AG04449 (cell line): ENCODE results near the gene SOCS1.

Source experiments
- CTCF ChIA-PET: fragments of 350-600 bp; formaldehyde crosslinking; extraction: SDS; loops from one replicate; lab custom pipeline; 2021; ENCODE audit warnings: antibody characterized with exemption; lab: Yijun Ruan, JAX
- POLR2A ChIA-PET: fragments of 400-600, 350-600 bp; formaldehyde crosslinking; extraction: SDS; loops from one replicate; lab custom pipeline; 2020; ENCODE audit warnings: antibody characterized with exemption, inconsistent platforms; lab: Yijun Ruan, JAX
- DNase-seq: peaks from one replicate; pipeline ENCODE4 v3.0.0-alpha.2; 2010; ENCODE audit warnings: low read depth, low spot score
- H3K4me3 ChIP-seq: 2 replicates; pipeline ENCODE4 v1.5.1; 2011; ENCODE audit warnings: low read depth, mild to moderate bottlenecking, control low read depth, low read length
- TF ChIP-seq, protein P1 (sequence below): IDR thresholded peaks from one replicate; pipeline ENCODE4 v1.5.1; 2011; ENCODE audit warnings: mild to moderate bottlenecking, moderate library complexity, low read length, control low read depth, inconsistent platforms; ENCODE audit not compliant: insufficient read depth; ENCODE audit errors: missing control alignments

The SOCS1 gene

DNA sequence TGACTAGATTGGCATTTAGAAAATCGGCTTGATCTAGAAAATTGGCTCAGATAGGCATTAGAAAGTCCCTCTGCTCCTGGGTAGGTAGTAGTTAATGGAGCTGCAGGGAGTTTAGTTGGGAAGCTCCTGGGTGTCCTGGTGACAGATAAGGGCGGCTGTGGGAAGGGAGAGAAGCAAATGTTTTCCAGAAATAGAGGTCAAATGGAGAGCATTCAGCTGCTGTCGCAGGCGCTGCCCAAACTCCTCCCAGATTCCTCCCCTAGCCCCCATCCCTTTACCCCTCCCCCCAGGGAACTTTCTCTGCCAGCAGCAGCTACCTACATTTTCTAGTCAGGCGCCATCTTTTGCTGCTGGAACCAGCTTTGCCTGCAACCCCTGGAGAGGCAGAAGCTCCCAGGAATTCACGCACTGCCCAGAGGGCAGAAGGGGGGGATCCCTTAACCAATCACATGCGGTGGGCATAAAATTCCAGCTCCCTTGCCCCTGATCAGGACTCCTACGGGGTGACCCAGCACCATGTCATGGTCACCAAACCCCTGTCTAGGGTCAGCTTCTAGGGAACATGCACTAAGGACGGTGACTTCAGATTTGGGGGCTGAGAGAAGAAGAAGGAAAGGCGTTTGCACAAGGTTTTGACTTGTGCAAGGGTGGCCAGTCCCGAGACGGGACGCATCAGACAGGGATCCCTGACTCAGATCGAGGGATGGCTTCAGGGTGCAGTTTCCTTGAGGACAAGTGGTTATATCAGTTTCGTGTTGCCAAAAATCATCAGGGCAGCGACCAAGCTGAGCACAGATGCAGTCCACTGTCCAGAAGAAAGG, 43.8 kb downstream of the SOCS1 start:
- H3K4me3 ChIP-seq: no peak overlapping the region
- POLR2A ChIA-PET: no interaction called here
- TF ChIP-seq, protein P1, sequence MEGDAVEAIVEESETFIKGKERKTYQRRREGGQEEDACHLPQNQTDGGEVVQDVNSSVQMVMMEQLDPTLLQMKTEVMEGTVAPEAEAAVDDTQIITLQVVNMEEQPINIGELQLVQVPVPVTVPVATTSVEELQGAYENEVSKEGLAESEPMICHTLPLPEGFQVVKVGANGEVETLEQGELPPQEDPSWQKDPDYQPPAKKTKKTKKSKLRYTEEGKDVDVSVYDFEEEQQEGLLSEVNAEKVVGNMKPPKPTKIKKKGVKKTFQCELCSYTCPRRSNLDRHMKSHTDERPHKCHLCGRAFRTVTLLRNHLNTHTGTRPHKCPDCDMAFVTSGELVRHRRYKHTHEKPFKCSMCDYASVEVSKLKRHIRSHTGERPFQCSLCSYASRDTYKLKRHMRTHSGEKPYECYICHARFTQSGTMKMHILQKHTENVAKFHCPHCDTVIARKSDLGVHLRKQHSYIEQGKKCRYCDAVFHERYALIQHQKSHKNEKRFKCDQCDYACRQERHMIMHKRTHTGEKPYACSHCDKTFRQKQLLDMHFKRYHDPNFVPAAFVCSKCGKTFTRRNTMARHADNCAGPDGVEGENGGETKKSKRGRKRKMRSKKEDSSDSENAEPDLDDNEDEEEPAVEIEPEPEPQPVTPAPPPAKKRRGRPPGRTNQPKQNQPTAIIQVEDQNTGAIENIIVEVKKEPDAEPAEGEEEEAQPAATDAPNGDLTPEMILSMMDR: no peak
- CTCF ChIA-PET: interaction anchor here (0.7 to 1.5 kb wide), 3 partner anchors 12 to 80 kb away, joined by 3 to 4 read pairs (median 3); no protein-coding TSS in a partner anchor
- no peak for DNase-seq

DNA sequence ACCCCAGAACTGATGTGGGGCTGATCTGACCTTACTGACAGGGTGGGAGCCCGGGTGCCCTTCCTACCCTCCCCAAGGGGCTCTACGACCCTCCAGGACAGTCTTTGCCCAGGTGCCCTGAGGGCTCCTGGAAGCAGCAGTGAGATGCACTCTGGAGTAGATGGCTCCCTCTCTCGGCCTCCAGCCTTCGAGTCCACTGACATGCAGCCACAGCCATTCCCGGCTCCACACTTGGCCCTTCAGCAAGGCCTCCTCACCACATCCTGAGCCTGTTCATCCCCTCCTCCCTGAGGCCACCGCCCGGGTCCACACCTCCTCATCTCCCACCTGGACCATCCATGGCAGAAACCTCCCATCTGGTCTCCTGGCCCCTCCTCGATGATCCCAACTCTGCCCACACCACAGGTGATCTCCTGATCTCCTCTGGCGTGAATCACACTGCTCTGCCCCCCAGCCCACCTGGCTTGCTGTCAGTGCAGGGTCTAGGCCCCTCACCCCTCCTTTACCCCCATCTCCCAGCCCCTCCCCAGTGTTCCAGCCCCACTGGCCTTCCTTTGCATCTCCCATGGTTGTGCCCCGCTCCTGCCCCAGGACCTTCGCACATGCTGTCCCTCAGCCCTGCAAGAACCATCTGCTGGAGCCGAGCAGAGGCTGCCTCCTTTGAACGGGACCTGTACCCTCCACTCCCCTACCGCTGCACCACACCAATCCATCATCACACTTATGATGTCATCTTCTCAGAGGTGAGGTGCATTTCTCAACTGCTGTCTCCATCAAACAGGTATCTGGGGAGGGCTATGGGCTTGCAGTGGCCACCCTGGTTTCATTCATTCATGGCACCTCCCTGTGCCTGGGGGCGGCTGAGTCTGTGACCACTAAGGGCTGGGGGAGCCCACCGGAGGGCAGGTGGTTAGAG, 44.7 kb downstream of the SOCS1 start:
- ChIA-PET POLR2A (no interaction called here), CTCF (interaction anchor here (0.7 to 1.5 kb wide), 5 partner anchors 11 to 247 kb away, joined by 3 to 4 read pairs (median 3); no protein-coding TSS in a partner anchor)
- TF ChIP-seq, protein P1: no peak
- no peak for DNase-seq
- H3K4me3 ChIP-seq: no peak overlapping the region

DNA sequence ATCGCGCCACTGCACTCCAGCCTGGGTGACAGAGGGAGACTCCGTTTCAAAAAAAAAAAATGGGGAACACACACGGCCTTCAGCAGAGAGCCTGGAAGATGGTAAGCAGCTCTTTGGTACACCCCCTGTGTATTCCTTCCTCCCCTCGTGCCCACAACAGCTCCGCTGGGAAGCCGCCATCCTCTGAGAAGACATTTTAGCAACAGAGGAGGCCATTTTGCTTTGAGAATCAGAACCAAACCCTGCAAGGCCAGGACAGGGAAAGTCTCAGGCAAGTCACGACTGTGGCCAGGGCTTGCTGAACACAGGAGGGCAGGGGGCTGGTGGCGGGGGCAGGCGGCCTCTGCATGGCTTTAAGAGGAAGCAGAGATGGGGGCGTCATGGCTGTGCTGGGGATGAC, 45.7 kb downstream of the SOCS1 start:
- TF ChIP-seq, protein P1: no peak
- CTCF ChIA-PET: interaction anchor here (1.1 to 1.5 kb wide), 2 partner anchors 146 to 246 kb away, joined by 3 read pairs; no protein-coding TSS in a partner anchor
- POLR2A ChIA-PET: no interaction called here
- H3K4me3 ChIP-seq: no peak overlapping the region
- DNase-seq: no peak

DNA sequence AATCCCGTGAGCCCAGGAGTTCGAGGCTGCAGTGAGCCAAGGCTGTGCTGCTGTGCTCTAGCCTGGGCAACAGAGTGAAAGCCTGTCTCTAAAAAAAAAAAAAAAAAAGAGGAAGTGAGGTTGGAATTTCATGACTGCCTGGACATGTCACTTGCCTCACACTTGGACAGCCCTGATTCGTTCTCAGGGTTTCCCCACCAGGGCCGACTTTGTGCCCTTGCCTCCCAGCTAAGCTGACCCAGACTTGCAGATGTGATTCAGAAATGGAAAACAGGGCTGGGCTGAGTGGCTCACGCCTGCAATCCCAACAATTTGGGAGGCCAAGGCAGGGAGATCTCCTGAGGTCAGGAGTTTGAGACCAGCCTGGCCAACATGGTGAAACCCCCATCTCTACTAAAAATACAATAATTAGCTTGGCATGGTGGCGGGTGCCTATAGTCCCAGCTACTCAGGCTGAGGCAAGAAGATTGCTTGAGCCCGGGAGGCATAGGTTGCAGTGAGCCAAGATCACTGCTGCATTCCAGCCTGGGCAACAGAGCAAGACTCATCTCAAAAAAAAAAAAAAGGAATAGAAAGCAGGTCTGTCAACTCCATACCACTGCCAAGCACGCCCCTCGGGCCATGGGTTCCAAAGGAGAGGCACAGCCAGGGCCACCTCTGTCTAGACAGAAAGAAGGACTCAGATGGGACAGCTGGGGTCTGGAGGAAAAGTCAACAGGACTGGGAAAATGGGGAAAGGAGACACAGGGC, 46.9 kb downstream of the SOCS1 start:
- TF ChIP-seq, protein P1: no peak
- CTCF ChIA-PET: interaction anchor here (0.8 to 5.2 kb wide), 2 partner anchors 9 to 245 kb away, joined by 3 to 21 read pairs; no protein-coding TSS in a partner anchor
- no peak for DNase-seq
- no peak overlapping the region for H3K4me3 ChIP-seq
- POLR2A ChIA-PET: no interaction called here

DNA sequence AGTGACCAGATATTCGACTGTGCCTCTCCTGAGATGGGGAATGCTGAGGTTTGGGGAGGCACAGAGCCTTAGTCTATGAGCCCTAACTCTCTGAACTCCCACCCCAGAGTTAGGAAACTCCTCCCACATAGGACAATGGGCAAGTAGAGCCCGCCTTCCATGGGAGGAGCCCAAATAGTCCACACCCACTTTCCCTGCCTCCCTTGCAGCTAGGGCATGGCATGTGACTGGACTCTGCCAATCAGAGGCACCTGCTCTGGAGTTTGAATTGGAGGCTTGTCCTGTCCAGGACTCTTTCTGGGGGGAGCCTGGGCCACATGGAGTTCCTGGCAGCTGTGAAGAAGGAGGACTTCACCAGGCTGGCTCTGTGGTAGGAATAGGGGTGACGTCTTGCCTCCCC, 48.4 kb downstream of the SOCS1 start:
- POLR2A ChIA-PET: no interaction called here
- no peak overlapping the region for H3K4me3 ChIP-seq
- DNase-seq: no peak
- TF ChIP-seq, protein P1: no peak
- CTCF ChIA-PET: interaction anchor here (5.2 kb wide), 1 partner anchor 10 kb away, joined by 21 read pairs; no protein-coding TSS in a partner anchor
